ENCODE measurements around the gene EMX1.

The EMX1 gene

DNA sequence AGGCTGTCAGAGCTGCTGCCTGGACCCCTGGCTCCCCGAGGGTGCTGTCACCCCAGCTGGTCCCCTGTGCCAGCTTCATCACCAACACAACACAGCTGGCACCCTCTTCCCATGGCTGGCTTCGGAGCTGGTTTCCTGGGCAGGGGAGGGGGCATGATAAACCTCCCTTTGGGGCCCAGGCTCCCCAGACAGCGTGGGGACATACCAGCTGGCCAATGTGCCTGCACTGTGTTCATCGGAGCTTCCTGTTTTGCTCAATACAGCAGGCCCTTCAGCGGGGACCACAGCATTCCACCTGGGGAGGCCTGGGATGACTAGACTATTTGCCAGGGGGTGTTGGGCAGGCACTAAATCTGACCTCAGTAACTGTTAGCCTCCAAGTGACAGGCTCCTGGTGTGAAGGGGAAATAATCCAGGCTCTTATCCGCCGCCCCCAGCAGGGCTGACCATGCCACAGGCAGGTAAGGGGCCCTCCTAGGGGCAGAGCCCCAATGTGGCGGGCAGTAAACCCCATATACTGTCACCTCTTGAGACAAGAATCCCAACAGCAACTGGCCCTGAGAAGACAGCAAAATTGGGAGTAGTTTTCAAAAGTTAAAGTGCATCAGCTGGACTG, 44.6 kb downstream of the EMX1 start:
- no peaks in the 10 kb centered on the region for H3K4me1 ChIP-seq (ENCODE audit: insufficient read depth, low read length)
- DNase-seq: no peak
- no peak overlapping the region for H3K4me2 ChIP-seq (ENCODE audit: insufficient read depth, low read length)
- no peaks in the 10 kb centered on the region for H3K9me3 ChIP-seq (ENCODE audit: insufficient read depth, low read length, severe bottlenecking)
- ATAC-seq (ENCODE audit: insufficient read depth, low read depth): no peak
- TF ChIP-seq, protein P1, sequence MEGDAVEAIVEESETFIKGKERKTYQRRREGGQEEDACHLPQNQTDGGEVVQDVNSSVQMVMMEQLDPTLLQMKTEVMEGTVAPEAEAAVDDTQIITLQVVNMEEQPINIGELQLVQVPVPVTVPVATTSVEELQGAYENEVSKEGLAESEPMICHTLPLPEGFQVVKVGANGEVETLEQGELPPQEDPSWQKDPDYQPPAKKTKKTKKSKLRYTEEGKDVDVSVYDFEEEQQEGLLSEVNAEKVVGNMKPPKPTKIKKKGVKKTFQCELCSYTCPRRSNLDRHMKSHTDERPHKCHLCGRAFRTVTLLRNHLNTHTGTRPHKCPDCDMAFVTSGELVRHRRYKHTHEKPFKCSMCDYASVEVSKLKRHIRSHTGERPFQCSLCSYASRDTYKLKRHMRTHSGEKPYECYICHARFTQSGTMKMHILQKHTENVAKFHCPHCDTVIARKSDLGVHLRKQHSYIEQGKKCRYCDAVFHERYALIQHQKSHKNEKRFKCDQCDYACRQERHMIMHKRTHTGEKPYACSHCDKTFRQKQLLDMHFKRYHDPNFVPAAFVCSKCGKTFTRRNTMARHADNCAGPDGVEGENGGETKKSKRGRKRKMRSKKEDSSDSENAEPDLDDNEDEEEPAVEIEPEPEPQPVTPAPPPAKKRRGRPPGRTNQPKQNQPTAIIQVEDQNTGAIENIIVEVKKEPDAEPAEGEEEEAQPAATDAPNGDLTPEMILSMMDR (IDR thresholded peaks at IDR 0.05; ENCODE audit: borderline replicate concordance, extremely low read depth, low read length, poor library complexity, severe bottlenecking): no peak
- no peak for TF ChIP-seq EZH2 (IDR thresholded peaks at IDR 0.05; ENCODE audit: borderline replicate concordance, low read depth, low read length, severe bottlenecking)
- no peak overlapping the region for H3K9ac ChIP-seq (ENCODE audit: low read depth, low read length)
- H3K4me3 ChIP-seq (ENCODE audit: low read depth in 1 of 2, low read length in 2 of 2): no peak overlapping the region
- H2AFZ ChIP-seq (ENCODE audit: low read depth, low read length): no peak overlapping the region
- no peaks in the 10 kb centered on the region for H4K20me1 ChIP-seq (ENCODE audit: insufficient read depth, low read length)
- H3K27me3 ChIP-seq (ENCODE audit: insufficient read depth, low read length, poor library complexity): no peaks in the 10 kb centered on the region
- H3K79me2 ChIP-seq (ENCODE audit: insufficient read depth, low read length): no peaks in the 10 kb centered on the region
- no peak overlapping the region for H3K27ac ChIP-seq (ENCODE audit: low read length)
- H3K36me3 ChIP-seq (ENCODE audit: insufficient read depth, low read length): no peaks in the 10 kb centered on the region

DNA sequence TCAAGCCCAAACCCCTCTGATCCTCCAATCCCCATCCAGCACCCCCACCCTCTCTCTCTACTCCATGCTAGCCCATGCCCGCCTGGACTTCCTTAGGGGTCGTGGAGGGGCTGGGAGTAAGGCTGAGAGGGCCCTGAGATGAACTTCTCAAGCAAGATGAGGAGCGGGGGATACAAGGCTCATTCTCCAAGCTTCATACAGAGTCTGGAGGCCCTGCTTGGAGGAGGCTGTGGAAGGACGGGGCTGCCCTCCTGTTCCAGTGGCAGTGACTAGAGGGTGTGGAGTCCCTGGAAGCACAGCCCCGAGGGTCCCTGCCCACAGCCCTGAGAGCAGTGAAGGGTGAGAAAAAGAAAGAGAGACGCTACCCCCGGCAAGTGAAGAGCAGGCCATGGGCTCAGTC, 45.6 kb downstream of the EMX1 start:
- H2AFZ ChIP-seq (ENCODE audit: low read depth, low read length): no peak overlapping the region
- TF ChIP-seq, protein P1 (IDR thresholded peaks at IDR 0.05; ENCODE audit: borderline replicate concordance, extremely low read depth, low read length, poor library complexity, severe bottlenecking): no peak

DNA sequence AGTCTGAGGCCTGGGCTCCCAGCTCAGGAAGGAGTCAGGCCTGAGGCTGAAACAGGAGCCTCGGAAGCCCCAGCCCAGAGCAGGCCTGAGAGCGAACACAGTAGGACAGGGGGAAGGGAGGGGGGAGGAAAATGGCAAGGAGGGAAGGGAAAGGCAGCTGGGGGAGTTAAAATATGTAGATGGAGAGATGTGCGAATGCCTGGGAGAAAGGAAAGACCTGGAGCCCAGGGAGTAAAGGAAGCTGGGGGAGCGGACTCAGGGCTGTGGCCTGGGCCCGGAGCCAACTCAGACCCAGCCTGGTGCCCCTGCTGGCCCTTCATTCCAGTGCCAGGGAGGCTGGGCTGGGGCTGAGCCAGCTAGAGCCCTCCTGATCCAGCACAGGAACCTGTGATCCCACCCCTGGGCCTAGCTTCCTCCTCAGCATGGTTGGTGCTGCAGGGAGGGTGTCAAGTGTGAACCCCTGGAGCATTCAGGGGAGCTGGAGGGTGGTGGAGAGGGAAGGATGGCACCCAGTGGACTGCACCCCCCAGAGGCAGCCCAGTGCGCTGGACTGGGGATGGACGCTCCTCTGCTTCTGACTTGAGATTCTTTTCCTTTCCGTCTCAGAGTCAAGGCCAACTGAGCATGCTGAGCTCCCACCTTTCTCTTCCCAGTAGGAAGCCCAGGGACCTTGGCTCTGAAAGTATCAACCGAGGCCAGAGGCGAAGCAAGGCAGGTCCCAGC, 46.3 kb downstream of the EMX1 start:
- H3K36me3 ChIP-seq (ENCODE audit: insufficient read depth, low read length): no peaks in the 10 kb centered on the region
- no peaks in the 10 kb centered on the region for H3K4me1 ChIP-seq (ENCODE audit: insufficient read depth, low read length)
- H3K9ac ChIP-seq (ENCODE audit: low read depth, low read length): no peak overlapping the region
- no peaks in the 10 kb centered on the region for H3K27me3 ChIP-seq (ENCODE audit: insufficient read depth, low read length, poor library complexity)
- H4K20me1 ChIP-seq (ENCODE audit: insufficient read depth, low read length): no peaks in the 10 kb centered on the region
- H3K79me2 ChIP-seq (ENCODE audit: insufficient read depth, low read length): no peaks in the 10 kb centered on the region
- DNase-seq (no peak), ATAC-seq (ENCODE audit: insufficient read depth, low read depth) (no peak)
- no peak overlapping the region for H3K4me3 ChIP-seq (ENCODE audit: low read depth in 1 of 2, low read length in 2 of 2)
- no peak overlapping the region for H3K4me2 ChIP-seq (ENCODE audit: insufficient read depth, low read length)
- H3K27ac ChIP-seq (ENCODE audit: low read length): no peak overlapping the region
- H3K9me3 ChIP-seq (ENCODE audit: insufficient read depth, low read length, severe bottlenecking): no peaks in the 10 kb centered on the region
- no peak for TF ChIP-seq EZH2 (IDR thresholded peaks at IDR 0.05; ENCODE audit: borderline replicate concordance, low read depth, low read length, severe bottlenecking)
- TF ChIP-seq, protein P1 (IDR thresholded peaks at IDR 0.05; ENCODE audit: borderline replicate concordance, extremely low read depth, low read length, poor library complexity, severe bottlenecking): no peak
- no peak overlapping the region for H2AFZ ChIP-seq (ENCODE audit: low read depth, low read length)

More for the DNA sequence above, 45.6 kb downstream of the EMX1 start:
- Histone ChIP-seq H3K4me1 (ENCODE audit: insufficient read depth, low read length) (no peaks in the 10 kb centered on the region), H3K4me3 (ENCODE audit: low read depth in 1 of 2, low read length in 2 of 2) (no peak overlapping the region), H3K9me3 (ENCODE audit: insufficient read depth, low read length, severe bottlenecking) (no peaks in the 10 kb centered on the region), H3K27me3 (ENCODE audit: insufficient read depth, low read length, poor library complexity) (no peaks in the 10 kb centered on the region), H3K27ac (ENCODE audit: low read length) (no peak overlapping the region), H3K4me2 (ENCODE audit: insufficient read depth, low read length) (no peak overlapping the region), H4K20me1 (ENCODE audit: insufficient read depth, low read length) (no peaks in the 10 kb centered on the region), H3K79me2 (ENCODE audit: insufficient read depth, low read length) (no peaks in the 10 kb centered on the region), H3K36me3 (ENCODE audit: insufficient read depth, low read length) (no peaks in the 10 kb centered on the region), H3K9ac (ENCODE audit: low read depth, low read length) (no peak overlapping the region)
- DNase-seq (no peak), ATAC-seq (ENCODE audit: insufficient read depth, low read depth) (no peak)
